Measurements from ENCODE around the gene SCAMP2.

The SCAMP2 gene

DNA sequence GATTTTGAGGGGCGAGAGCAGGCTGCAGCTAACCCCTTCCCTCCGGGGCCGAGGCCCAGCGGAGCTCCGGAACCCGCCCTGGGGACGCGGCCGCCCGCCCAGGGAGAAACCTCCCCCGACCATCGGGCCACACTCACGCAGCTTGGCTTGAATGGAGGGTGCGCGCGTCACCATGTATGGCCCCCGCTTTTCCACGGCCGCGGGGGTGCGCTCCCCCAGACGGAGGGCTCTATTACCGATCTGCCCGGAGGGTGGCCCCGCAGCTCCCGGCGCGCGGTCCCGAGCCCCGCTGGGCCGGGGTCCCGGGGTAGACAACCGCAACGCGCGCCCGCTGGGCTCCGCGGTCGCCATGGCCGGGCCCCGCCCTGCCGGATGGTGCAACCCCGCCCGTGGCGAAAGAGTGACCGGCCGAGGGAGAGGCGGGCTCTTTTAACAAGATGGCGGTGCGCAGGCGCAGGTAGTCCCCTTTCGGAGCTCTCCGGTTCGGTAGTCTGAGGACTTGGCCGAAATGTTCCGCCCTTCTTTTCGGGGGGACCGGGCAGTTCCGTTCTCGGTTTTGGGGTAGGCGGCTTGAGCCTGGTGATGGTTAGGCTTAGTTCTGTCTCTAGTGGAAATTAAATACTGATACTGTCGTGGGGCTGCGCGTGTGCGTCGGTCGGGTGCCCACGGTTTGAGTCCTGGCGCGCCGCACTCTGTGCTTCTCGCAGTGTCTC, 33.4 kb upstream of the SCAMP2 start, which contains the start of gene FAM219B:
Gene FAM219B, minus strand, starts transcription at position 402 of the 713 bp plus-strand sequence. Its CDS starts 51 bp downstream, at position 351.
- peak; percentile 94 for DNase-seq (ENCODE audit: low spot score)
- TF ChIP-seq, protein P1, sequence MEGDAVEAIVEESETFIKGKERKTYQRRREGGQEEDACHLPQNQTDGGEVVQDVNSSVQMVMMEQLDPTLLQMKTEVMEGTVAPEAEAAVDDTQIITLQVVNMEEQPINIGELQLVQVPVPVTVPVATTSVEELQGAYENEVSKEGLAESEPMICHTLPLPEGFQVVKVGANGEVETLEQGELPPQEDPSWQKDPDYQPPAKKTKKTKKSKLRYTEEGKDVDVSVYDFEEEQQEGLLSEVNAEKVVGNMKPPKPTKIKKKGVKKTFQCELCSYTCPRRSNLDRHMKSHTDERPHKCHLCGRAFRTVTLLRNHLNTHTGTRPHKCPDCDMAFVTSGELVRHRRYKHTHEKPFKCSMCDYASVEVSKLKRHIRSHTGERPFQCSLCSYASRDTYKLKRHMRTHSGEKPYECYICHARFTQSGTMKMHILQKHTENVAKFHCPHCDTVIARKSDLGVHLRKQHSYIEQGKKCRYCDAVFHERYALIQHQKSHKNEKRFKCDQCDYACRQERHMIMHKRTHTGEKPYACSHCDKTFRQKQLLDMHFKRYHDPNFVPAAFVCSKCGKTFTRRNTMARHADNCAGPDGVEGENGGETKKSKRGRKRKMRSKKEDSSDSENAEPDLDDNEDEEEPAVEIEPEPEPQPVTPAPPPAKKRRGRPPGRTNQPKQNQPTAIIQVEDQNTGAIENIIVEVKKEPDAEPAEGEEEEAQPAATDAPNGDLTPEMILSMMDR (IDR thresholded peaks at IDR 0.05) = no peak
- Histone ChIP-seq H3K4me3 (peak within 1 kb of the TSS; percentile 97), H3K27ac (peak within 1 kb of the TSS; percentile 88 to 96)

GRCh38 chr15:74906067-74906449, 32.9 kb upstream of the SCAMP2 start:
- TF ChIP-seq, protein P1 (IDR thresholded peaks at IDR 0.05) = no peak
- DNase-seq (ENCODE audit: low spot score) = no peak
- Histone ChIP-seq H3K4me3 (peak overlapping the region; percentile 97), H3K27ac (peak overlapping the region; percentile 88 to 96)

- no peak for DNase-seq (ENCODE audit: low spot score)
- H3K27ac ChIP-seq = no peak overlapping the region
- no peak overlapping the region for H3K4me3 ChIP-seq
- TF ChIP-seq, protein P1 (IDR thresholded peaks at IDR 0.05) = no peak
Measured at GRCh38 chr15:74904190-74904805, 31.1 kb upstream of the SCAMP2 start.

- no peak for DNase-seq (ENCODE audit: low spot score)
- TF ChIP-seq, protein P1 (IDR thresholded peaks at IDR 0.05) = no peak
- Histone ChIP-seq H3K27ac (no peak overlapping the region), H3K4me3 (no peak overlapping the region)
Measured at GRCh38 chr15:74903676-74904075, 30.5 kb upstream of the SCAMP2 start.

DNA sequence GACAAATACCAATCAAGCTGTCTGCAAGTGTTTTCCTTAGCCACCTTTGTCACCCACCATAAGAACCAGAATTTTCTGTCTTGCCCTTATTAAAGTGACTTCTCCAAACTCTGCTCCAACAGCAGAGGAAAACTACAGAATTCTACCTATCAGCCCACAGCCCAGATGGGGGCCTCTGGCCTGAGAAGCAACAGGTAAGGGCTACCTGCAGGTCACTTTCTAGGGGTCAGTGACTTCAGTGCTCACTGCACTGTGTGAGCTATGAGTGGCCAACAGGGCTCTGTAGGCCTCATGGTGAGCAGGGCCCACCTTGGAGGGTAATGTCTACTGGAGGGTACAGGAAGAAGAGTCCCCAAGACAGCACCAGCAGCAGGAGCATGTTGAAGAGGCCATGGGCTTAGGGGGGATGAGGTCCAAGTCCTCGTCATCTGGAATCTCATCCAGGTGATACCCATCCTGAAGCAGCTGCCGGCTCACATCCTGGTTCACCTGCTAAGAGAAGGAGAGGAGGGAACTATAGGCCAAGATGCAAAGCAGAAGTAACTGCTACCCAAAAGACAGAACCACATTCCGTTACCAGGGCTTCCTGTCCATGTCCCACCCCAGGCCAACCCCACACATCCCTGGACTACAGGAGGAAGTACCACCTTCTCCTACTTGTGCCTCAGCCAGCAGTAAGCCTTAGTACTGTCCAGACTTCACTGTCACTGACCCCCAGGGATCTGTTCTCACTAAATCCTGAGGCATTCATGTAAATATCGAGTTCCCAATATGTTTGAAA, 29.3 kb upstream of the SCAMP2 start:
- TF ChIP-seq, protein P1 (IDR thresholded peaks at IDR 0.05) = no peak
- Histone ChIP-seq H3K4me3 (no peak overlapping the region), H3K27ac (no peak overlapping the region)
- no peak for DNase-seq (ENCODE audit: low spot score)

- peak overlapping the region in 1 of 2 donors; percentile 41 for H3K27ac ChIP-seq
- TF ChIP-seq, protein P1 (IDR thresholded peaks at IDR 0.05) = peak; percentile 74
- DNase-seq (ENCODE audit: low spot score) = no peak
- H3K4me3 ChIP-seq = no peak overlapping the region
Measured at GRCh38 chr15:74901612-74902063, 28.5 kb upstream of the SCAMP2 start.
